ENCODE measurements around the gene NOTUM.

NOTUM gene

DNA sequence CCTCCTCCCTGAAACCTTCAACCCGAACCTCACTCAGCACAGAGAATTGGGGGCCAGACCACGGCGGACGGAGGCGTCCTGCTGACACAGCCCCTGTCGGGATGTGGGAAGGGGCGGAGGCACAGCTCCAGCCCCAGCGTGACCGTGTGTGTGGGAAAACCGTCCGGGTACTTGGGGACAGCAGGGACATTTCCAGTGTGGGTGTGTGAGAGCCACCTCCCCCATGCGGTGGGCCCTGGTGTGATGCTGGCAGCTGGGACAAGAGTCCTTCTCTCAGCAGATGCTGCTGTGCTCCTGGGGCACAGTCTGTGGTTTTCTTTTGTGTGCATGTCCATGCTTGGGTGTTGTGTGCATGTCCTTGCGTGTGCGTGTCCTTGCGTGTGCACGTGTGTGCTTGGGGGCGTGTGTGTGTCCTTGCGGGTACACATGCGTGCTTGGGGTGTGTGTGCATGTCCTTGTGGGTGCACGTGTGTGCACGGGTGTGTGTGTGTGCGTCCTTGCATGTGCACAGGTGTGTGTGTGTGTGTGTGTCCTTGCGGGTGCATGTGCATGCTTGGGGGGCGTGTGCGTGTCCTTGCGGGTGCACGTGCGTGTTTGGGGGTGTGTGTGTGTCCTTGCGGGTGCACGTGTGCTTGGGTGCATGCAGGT is 44.8 kb upstream of the NOTUM start:
- TF ChIP-seq, protein P1, sequence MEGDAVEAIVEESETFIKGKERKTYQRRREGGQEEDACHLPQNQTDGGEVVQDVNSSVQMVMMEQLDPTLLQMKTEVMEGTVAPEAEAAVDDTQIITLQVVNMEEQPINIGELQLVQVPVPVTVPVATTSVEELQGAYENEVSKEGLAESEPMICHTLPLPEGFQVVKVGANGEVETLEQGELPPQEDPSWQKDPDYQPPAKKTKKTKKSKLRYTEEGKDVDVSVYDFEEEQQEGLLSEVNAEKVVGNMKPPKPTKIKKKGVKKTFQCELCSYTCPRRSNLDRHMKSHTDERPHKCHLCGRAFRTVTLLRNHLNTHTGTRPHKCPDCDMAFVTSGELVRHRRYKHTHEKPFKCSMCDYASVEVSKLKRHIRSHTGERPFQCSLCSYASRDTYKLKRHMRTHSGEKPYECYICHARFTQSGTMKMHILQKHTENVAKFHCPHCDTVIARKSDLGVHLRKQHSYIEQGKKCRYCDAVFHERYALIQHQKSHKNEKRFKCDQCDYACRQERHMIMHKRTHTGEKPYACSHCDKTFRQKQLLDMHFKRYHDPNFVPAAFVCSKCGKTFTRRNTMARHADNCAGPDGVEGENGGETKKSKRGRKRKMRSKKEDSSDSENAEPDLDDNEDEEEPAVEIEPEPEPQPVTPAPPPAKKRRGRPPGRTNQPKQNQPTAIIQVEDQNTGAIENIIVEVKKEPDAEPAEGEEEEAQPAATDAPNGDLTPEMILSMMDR (IDR thresholded peaks at IDR 0.05) = no peak

DNA sequence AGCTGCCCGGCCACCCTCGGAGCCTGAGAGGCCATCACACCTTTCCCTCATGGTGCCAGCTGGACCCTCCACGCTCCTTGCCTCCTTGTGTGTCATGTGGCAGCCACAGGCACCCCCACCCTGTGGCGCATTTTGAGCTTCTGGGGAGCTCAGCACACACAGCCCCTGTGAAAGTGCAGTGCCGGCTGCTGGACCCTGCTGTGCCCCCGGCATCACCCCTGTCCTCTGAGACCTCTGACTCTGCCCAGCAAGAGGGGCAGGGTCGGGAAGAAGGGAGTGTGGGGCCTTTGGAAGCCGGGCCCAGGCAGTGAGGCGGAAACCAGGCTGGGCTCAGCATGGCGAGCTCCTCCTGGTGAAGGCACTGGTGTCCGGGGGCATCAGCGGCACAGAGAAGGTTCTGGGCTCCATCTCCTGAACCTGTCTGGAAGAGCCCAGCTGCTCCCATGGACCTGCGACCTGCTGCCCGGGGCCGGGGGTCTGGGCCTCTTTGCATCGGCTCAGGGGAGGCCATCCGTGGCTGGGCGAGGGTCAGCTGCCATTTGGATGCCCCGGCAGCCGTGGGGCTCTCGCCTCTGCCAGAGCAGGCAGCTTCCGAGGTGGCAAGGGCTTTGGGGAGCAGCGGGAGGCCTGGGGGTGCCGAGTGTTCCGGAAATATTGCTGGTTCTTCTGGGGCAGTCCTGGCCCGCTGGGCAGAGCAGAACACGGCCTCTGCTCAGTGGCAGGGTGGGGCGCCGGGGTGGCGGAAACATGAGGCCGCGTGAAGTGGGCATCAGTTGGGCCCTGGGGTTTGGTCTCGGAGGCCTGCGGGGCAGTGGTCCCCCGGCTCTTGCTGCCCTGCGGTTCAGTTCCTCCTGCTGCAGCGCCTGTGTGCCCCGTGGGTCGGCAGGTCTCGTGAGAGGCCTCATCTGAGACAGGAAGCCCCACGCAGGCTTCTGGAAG is 43.8 kb upstream of the NOTUM start:
- TF ChIP-seq, protein P1 (IDR thresholded peaks at IDR 0.05) = no peak

DNA sequence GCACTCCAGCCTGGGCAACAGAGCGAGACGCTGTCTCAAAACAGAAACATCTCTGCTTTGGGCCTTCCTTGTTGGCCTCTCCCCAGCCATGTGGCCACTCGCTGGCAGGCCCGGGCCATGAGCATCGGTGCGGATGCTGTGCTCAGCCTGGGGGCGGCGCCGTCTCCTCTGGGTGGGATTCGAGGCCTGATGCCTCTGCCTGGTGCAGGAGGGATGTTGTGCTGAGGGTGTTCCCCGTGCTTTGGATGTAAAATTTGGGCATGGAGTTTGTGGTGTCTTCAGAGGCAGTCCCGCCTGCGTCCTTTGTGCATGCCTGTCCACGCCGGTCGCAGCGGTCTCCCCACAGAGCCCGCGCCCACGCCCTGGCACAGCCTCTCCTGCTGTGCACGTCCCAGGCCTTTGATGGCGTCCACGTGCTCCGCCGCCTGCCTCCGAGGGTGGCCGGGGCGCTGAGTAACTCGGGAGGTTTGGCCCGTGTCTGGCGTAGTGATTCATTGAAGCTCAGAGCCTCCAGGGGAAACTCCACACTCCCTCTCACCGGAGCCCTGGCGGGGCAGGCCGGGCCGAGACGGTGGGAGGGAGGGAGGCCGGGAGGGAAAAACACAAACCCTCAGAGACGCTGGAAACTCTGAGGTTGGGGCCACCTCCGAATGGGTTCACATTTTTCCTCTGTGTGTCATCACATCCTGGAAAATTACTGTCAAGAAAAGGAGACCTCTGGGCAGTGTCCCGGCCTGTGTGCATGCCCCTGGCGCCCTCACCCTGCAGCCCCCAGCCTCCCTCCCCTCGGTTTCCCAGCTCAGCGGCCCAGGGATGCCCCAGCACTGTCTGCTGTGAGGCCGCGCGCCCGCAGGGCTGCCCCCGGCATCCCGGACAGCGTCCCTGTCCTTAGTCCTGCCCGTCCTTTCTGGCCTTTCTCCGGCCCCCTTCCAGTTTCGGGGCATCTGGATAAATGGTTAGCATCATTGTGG is 42.7 kb upstream of the NOTUM start:
- TF ChIP-seq, protein P1 (IDR thresholded peaks at IDR 0.05) = no peak

DNA sequence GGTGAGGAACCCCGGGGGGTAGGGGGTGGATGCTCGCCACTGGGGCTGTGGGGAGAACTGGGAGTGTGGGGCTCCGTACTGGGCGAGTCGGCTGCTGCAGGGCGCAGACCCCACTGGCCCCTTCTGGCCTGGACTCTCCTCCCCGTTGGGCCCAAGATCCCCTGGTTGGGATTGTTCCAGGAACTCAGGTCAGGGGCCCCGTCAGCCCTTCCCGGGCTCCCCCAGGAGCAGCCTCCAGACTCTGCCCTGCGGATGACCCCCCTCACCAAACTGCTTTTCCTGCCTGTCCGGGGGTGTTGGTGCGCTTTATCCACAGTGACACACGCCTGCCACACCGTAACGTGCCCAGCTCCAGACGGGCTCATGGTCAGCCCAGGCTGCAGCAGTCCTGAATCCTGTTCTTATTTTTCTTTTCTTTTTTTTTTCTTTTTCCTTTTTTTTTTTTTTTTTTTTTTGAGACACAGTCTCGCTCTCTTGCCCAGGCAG is 40.6 kb upstream of the NOTUM start:
- TF ChIP-seq, protein P1 (IDR thresholded peaks at IDR 0.05) = no peak

DNA sequence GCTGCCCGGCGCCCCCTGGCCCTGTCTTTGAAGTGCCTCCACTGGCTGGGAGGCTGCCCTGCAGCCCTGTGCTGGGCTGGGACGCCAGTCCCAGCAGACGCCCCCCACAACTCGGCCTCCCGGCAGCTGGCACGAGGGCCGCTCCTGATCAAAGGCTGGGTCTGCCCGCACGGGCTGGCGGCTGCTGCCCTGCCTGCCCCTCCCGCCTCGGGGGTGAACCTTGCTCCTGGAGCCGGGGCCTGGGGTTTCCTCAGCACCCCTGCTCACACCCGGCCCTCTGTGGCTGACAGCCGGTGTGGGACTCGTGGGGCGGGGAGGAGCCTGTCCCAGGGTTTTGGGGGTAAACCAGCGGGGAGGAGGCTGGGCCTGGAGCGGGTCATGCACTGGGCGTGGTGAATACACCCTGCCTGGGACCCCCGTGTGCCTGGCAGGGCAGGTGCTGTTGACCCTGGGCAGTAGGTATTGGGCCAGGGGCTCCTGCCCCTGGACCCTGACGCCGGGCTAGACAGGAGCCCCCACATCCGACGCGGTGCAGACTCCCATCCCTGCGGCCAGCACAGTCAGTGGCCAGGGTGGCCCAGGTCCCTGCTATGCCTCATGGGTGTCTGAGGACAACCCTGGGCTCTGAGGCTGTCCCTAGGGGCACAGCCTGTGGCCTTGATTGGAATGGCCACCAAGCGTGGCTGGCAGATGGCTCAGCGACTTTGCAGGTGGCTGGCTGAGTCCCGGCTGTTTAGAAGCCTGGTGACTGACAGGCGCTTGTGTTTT is 40.0 kb upstream of the NOTUM start:
- TF ChIP-seq, protein P1 (IDR thresholded peaks at IDR 0.05) = no peak

DNA sequence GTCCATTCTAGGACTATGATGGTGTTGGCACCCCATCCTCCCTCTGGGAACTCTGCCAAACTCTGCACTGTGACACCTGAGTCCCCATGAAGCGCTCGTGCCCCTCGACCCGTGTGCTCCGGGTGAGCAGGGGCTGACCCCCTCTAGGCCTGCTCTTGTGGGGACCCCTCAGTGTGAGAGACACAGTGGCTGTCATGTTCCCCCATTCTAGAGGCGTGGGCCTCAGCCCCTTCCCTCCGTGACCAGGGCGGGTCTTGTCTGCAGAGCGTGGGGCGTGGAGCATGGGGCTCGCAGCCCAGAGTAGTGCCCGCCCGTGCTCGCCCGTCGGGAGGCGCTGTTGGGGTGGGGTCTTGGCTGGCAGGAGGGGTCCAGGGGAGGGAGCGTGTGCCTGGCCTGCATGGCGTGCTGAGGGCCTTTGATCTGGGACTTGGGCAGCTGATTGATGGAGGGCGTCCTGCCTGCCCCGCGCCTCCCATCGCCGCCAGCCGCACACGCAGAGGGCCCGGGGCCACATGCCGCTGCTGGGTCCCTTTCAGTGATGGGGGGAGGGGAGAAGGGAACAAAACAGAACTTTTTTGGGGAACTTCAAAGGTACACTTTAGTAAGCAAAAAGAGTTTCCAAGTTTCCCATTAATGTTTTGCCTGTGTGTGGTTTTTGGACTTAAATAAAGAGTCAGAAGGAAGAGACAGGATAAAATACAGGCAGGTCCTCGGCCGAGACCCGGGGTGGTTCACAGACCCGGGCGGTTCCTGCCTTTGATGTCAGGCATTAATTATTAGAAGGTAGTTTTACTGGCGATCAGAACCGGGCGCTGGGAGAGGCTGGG is 39.2 kb upstream of the NOTUM start:
- TF ChIP-seq, protein P1 (IDR thresholded peaks at IDR 0.05) = no peak

Measured in LNCAP (cell line).